ENCODE data around the gene PDLIM4. TPM values are rescaled to one million over a fixed set of nuclear protein-coding genes. Genes with fewer than 3 reads are reported as not detected.

PDLIM4 gene
- total and polyA plus RNA-seq, 2 experiments from 2014 or later, result 25.2 to 31.8 TPM

- Mint-ChIP-seq H3K4me1 (no peaks in the 10 kb centered on the region), H3K36me3 (ENCODE audit: low read depth) (no peaks in the 10 kb centered on the region), H3K9me3 (no peaks in the 10 kb centered on the region; the same call in none of the 3 replicates), H3K4me3 (no peak overlapping the region), H3K27ac (no peak overlapping the region), H3K27me3 (ENCODE audit: insufficient read depth, low read depth, poor library complexity) (peaks cover 6% of the 10 kb centered on the region)
- Histone ChIP-seq H3K4me3 (no peak overlapping the region), H3K79me2 (replicated peaks; ENCODE audit: insufficient read depth) (no peaks in the 10 kb centered on the region), H3F3A (replicated peaks; ENCODE audit: low read depth) (no peaks in the 10 kb centered on the region), H3K27ac (ENCODE audit: low read depth) (no peak overlapping the region), H3K4me1 (ENCODE audit: insufficient read depth) (no peaks in the 10 kb centered on the region), H2AFZ (no peak overlapping the region), H4K20me1 (replicated peaks; ENCODE audit: insufficient read depth) (no peaks in the 10 kb centered on the region), H3K27me3 (ENCODE audit: insufficient read depth) (no peaks in the 10 kb centered on the region), H3K36me3 (ENCODE audit: insufficient read depth) (no peaks in the 10 kb centered on the region), H3K9me2 (ENCODE audit: insufficient read depth) (no peaks in the 10 kb centered on the region), H3K4me2 (no peak overlapping the region)
- ATAC-seq (no peak), DNase-seq (ENCODE audit: low spot score) (no peak)
- TF ChIP-seq JUNB (IDR thresholded peaks at IDR 0.05; ENCODE audit: unreplicated experiment), result no peak
- TF ChIP-seq REST (IDR thresholded peaks at IDR 0.05; ENCODE audit: unreplicated experiment), result no peak
- TF ChIP-seq ZNF331 (CRISPR knock-in tag; IDR thresholded peaks at IDR 0.05; ENCODE audit: low read depth), result no peak
- TF ChIP-seq ETS1 (IDR thresholded peaks at IDR 0.05), result no peak
- no peak for TF ChIP-seq ZNF462 (CRISPR knock-in tag; IDR thresholded peaks at IDR 0.05)
- TF ChIP-seq EZH2phosphoT487 (IDR thresholded peaks at IDR 0.05; ENCODE audit: unreplicated experiment), result no peak
- TF ChIP-seq STAT1 (IDR thresholded peaks at IDR 0.05; ENCODE audit: unreplicated experiment), result no peak
- no peak for TF ChIP-seq NANOG (IDR thresholded peaks at IDR 0.05; ENCODE audit: borderline replicate concordance)
These were observed 19.8 kb upstream of the PDLIM4 start for GRCh38 chr5:132237670-132238069.

Data from GM23338 (cell line).